ENCODE data around the gene PTPRK. TPM values are rescaled to one million over a fixed set of nuclear protein-coding genes. Genes with fewer than 3 reads are reported as not detected.

The PTPRK gene
- total and polyA plus RNA-seq, 2 experiments from 2014 or later, result 26.9 to 56.4 TPM

- H3K79me2 ChIP-seq (replicated peaks; ENCODE audit: insufficient read depth), result no peaks in the 10 kb centered on the region
- H3K36me3 Mint-ChIP-seq (ENCODE audit: low read depth), result peaks cover 5% of the 10 kb centered on the region
- H3K27ac ChIP-seq (ENCODE audit: low read depth), result no peak overlapping the region
- TF ChIP-seq EZH2phosphoT487 (IDR thresholded peaks at IDR 0.05; ENCODE audit: unreplicated experiment), result no peak
- TF ChIP-seq CREB1 (CRISPR knock-in tag; IDR thresholded peaks at IDR 0.05; ENCODE audit: low read depth), result no peak
- no peak for TF ChIP-seq JUNB (IDR thresholded peaks at IDR 0.05; ENCODE audit: unreplicated experiment)
- TF ChIP-seq REST (IDR thresholded peaks at IDR 0.05; ENCODE audit: unreplicated experiment), result no peak
- TF ChIP-seq ZNF462 (CRISPR knock-in tag; IDR thresholded peaks at IDR 0.05), result no peak
- TF ChIP-seq CTCF (conservative IDR thresholded peaks at IDR 0.05; ENCODE audit: low read depth in 2 of 2), result no peak
- TF ChIP-seq NANOG (IDR thresholded peaks at IDR 0.05; ENCODE audit: borderline replicate concordance), result no peak
- no peak for TF ChIP-seq ZNF331 (CRISPR knock-in tag; IDR thresholded peaks at IDR 0.05; ENCODE audit: low read depth)
- no peak for TF ChIP-seq STAT1 (IDR thresholded peaks at IDR 0.05; ENCODE audit: unreplicated experiment)
- no peak for TF ChIP-seq ETS1 (IDR thresholded peaks at IDR 0.05)
- TF ChIP-seq ZNF114 (CRISPR knock-in tag; IDR thresholded peaks at IDR 0.05), result no peak
- no peak for TF ChIP-seq POLR2AphosphoS5 (IDR thresholded peaks at IDR 0.05; ENCODE audit: low read depth)
- TF ChIP-seq EZH2 (IDR thresholded peaks at IDR 0.05; ENCODE audit: low read depth, unreplicated experiment), result no peak
- peaks cover 7% of the 10 kb centered on the region for H3K9me3 Mint-ChIP-seq
- ATAC-seq (no peak), DNase-seq (ENCODE audit: low spot score) (no peak)
- H3K36me3 ChIP-seq (ENCODE audit: insufficient read depth), result peaks cover 6% of the 10 kb centered on the region; the same call in 1 of the 2 replicates
- H3K4me1 ChIP-seq (ENCODE audit: insufficient read depth), result no peaks in the 10 kb centered on the region; the same call in 1 of the 2 replicates
- no peaks in the 10 kb centered on the region for H4K20me1 ChIP-seq (replicated peaks; ENCODE audit: insufficient read depth)
- no peak overlapping the region for H3K27ac Mint-ChIP-seq
- H2AFZ ChIP-seq, result no peak overlapping the region
- no peak overlapping the region for H3K4me3 Mint-ChIP-seq
- no peaks in the 10 kb centered on the region for H3F3A ChIP-seq (replicated peaks; ENCODE audit: low read depth)
- H3K4me2 ChIP-seq, result no peak overlapping the region
- peaks cover 3% of the 10 kb centered on the region; the same call in 2 of the 3 replicates for H3K4me1 Mint-ChIP-seq
- H3K9me2 ChIP-seq (ENCODE audit: insufficient read depth), result peaks cover 18% of the 10 kb centered on the region
- no peaks in the 10 kb centered on the region for H3K27me3 Mint-ChIP-seq (ENCODE audit: insufficient read depth, low read depth, poor library complexity)
- no peaks in the 10 kb centered on the region for H3K27me3 ChIP-seq (ENCODE audit: insufficient read depth)
- no peak overlapping the region for H3K4me3 ChIP-seq
Measured at GRCh38 chr6:127920804-127921203, 599.6 kb downstream of the PTPRK start.
